PFSK-1 (cell line): ENCODE data around the gene PLXNA1.

ENCODE experiments used
- FOXP2 ChIP-seq: optimal IDR thresholded peaks from 2 replicates; pipeline ENCODE3; 2011; ENCODE audit warnings: borderline replicate concordance, control low read depth, inconsistent platforms; ENCODE audit not compliant: insufficient read depth; ENCODE audit errors: extremely low read length, extremely low read depth
- POLR2AphosphoS5 ChIP-seq: IDR thresholded peaks from 2 replicates; pipeline ENCODE4 v1.6.1; 2012; ENCODE audit warnings: low read depth, mild to moderate bottlenecking, control low read depth, low read length, moderate library complexity
- SIN3A ChIP-seq: IDR thresholded peaks from 2 replicates; pipeline ENCODE4 v1.6.1; 2012; ENCODE audit warnings: mild to moderate bottlenecking, low read length, moderate library complexity, borderline replicate concordance; ENCODE audit not compliant: insufficient read depth
- TAF1 ChIP-seq: IDR thresholded peaks from 2 replicates; pipeline ENCODE4 v1.6.1; 2012; ENCODE audit warnings: low read length, control low read depth, borderline replicate concordance; ENCODE audit not compliant: insufficient read depth
- TF ChIP-seq, protein P1 (sequence below), 2 experiments: IDR thresholded peaks; 2 replicates each; pipeline versions ENCODE4 v1.6.1 to v1.8.0; 2011 to 2012; ENCODE audit warnings: low read depth in 2 of 2, low read length in 2 of 2, control low read depth in 1 of 2, inconsistent platforms in 1 of 2, mild to moderate bottlenecking in 1 of 2, moderate library complexity in 1 of 2; ENCODE audit not compliant: insufficient read depth in 1 of 2

The PLXNA1 gene

DNA sequence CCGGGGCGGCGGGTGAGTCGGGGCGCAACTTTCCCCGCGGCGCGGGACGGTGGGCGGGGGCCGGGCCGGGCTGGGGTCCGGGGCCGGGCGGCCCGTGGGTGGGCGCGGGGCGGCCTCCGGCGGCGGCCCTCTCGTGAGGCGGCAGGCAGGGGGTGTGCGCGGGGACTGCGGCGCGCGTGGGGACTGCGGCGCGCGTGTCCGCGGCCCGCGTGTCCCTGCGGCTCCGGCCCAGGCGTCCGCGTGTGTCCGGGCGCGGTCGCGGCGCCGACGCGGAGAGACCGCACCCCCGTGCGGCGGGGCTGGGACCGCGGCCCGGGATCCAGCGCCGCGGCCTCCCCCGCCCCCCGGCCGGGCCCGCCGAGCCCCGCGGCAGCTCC, 349 bp downstream of the PLXNA1 start:
- TF ChIP-seq POLR2AphosphoS5 (no peak), FOXP2 (no peak), SIN3A (no peak), TAF1 (no peak)
- TF ChIP-seq, protein P1, sequence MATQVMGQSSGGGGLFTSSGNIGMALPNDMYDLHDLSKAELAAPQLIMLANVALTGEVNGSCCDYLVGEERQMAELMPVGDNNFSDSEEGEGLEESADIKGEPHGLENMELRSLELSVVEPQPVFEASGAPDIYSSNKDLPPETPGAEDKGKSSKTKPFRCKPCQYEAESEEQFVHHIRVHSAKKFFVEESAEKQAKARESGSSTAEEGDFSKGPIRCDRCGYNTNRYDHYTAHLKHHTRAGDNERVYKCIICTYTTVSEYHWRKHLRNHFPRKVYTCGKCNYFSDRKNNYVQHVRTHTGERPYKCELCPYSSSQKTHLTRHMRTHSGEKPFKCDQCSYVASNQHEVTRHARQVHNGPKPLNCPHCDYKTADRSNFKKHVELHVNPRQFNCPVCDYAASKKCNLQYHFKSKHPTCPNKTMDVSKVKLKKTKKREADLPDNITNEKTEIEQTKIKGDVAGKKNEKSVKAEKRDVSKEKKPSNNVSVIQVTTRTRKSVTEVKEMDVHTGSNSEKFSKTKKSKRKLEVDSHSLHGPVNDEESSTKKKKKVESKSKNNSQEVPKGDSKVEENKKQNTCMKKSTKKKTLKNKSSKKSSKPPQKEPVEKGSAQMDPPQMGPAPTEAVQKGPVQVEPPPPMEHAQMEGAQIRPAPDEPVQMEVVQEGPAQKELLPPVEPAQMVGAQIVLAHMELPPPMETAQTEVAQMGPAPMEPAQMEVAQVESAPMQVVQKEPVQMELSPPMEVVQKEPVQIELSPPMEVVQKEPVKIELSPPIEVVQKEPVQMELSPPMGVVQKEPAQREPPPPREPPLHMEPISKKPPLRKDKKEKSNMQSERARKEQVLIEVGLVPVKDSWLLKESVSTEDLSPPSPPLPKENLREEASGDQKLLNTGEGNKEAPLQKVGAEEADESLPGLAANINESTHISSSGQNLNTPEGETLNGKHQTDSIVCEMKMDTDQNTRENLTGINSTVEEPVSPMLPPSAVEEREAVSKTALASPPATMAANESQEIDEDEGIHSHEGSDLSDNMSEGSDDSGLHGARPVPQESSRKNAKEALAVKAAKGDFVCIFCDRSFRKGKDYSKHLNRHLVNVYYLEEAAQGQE (IDR thresholded peaks at IDR 0.05; ENCODE audit: insufficient read depth in 1 of 2, low read depth in 2 of 2, low read length in 2 of 2) = no peak

DNA sequence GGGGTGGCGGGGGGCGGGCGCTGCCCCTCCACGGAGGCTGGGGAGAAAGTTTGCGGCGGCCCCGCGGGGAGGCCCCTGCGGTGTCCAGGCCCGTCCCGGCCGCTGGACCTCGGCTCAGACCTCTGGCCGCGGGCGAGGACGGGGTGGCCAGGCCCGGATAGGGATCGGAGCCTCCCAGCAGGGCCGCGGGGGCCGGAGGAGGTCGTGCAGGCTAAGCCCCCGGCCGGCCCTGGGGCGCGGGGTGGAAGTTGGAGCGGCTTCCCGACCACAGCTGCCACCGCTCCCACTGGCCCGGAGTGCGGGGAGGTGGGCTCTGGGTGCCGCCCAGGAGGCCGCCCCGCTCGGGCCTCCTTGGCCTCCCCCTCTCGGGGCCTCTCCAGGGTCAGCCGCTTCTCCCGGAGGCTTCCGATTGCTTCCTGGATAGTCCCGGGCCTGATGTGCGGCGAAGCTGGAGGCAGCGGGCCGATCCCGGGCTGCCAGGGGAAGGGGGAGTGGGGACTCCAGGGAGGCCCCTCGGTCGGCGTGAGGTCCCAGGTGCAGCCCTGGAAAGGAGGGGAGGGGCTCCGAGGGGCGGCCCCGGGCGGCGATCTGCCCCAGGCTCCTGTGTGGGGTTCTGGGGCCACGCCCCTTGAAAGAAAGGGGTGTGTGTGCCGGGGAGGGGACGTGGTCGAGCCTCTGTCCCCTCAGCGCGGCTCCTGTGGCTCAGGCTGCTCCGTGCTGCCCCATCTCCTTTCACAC, 907 bp downstream of the PLXNA1 start:
- TF ChIP-seq POLR2AphosphoS5 = no peak
- TF ChIP-seq FOXP2 = no peak
- no peak for TF ChIP-seq TAF1
- TF ChIP-seq, protein P1 (IDR thresholded peaks at IDR 0.05; ENCODE audit: insufficient read depth in 1 of 2, low read depth in 2 of 2, low read length in 2 of 2) = no peak
- TF ChIP-seq SIN3A = no peak

DNA sequence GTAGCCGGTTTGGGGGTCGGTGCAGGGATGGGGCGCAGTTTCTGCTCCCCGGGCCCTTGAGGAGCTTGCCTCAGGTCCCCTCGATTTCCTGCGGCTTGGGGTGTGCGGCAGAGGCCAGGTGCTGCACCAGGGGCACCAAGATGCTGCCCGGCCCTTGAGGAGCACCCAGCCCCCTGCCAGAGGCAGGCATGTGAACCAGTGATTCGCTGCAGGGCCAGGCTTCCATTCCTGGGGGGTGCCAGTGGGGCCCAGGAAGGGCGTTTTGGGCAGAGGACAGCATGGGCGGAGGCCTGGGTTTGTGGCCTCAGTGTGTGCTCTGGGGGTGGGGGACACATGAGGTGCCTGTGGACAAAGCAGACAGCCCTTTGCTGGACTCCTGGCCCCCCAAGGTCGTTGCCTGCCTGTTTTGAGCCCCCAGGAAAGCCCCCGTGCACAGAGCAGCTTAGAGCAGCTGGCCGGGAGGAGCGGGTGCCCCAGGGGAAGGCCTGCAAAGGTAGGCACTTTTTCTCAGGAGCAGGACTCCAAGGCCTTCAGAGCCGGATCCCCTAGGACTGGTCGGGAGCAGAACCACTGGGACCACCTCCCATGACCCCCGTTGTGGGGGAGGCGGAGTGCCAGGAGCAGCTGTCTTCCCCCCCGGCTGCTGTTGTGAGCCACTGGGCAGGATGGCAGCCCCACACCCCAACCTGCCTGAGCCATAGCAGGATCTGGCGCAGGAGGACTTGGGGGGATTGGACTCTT, 1.6 kb downstream of the PLXNA1 start:
- TF ChIP-seq TAF1 (no peak), FOXP2 (no peak), SIN3A (no peak), POLR2AphosphoS5 (no peak)
- TF ChIP-seq, protein P1 (IDR thresholded peaks at IDR 0.05; ENCODE audit: insufficient read depth in 1 of 2, low read depth in 2 of 2, low read length in 2 of 2) = no peak

DNA sequence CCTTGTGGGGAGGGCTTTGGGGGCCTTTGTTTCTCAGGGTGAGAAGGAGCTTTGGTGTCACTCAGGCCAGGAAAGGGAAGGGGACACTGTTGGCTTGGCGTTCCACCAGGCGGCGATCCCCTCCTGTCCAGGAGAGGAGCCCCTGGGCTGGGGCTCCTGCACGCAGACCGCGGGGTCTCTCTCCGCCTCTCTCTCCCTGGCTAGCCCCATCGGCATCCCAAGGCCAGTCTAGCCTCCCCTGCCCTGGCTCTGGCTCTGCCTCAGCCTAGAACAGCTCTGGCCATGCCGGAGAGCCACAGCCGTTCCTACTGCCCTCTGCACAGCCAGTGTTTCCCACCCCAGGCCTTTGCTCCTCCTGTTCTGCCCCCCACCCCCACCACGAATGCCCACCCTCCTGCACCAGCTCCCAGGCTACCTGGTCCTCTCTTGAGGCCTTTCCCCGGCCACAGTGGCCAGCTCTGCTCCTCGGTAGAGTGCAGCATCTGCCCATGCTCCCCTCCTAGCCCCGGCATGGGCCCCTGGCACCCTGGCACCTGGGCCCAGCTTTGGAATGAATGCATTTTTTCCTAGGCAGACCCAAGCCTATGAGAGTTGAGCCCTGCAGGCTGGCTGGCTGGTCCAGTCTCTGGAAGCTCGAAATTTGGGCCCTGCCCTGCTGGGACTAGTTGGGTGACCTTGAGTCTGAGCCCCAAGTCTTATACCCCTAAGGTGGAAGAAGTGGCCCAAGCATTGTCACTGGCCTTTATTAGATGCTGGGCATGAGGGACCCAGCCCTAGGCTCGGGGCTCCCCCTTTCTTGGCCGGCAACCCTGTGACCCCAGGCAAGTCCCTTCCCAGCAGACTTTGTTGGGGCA, 2.4 kb downstream of the PLXNA1 start:
- TF ChIP-seq SIN3A (no peak), FOXP2 (no peak), TAF1 (no peak), POLR2AphosphoS5 (no peak)
- TF ChIP-seq, protein P1 (IDR thresholded peaks at IDR 0.05; ENCODE audit: insufficient read depth in 1 of 2, low read depth in 2 of 2, low read length in 2 of 2) = no peak
